Body of pancreas (tissue), 4 donors: ENCODE results near the gene TP53INP2.

Source experiments
- POLR2A ChIP-seq, 3 donors: fragments of 450-650 bp; IDR thresholded peaks; one replicate each; pipeline ENCODE4 v1.6.1; 2016; ENCODE audit warnings: antibody characterized with exemption in 3 of 3, mild to moderate bottlenecking in 2 of 3
- TF ChIP-seq, protein P1 (sequence below), 7 experiments: fragments of 450-650 bp in 4 of 7; fragments of 200-600 bp in 3 of 7; sonication (generic) in 3 of 7; IDR thresholded peaks; one replicate each; pipeline ENCODE4 v1.5.1; 2016 to 2019; ENCODE audit warnings: antibody characterized with exemption in 7 of 7

- TF ChIP-seq, protein P1, sequence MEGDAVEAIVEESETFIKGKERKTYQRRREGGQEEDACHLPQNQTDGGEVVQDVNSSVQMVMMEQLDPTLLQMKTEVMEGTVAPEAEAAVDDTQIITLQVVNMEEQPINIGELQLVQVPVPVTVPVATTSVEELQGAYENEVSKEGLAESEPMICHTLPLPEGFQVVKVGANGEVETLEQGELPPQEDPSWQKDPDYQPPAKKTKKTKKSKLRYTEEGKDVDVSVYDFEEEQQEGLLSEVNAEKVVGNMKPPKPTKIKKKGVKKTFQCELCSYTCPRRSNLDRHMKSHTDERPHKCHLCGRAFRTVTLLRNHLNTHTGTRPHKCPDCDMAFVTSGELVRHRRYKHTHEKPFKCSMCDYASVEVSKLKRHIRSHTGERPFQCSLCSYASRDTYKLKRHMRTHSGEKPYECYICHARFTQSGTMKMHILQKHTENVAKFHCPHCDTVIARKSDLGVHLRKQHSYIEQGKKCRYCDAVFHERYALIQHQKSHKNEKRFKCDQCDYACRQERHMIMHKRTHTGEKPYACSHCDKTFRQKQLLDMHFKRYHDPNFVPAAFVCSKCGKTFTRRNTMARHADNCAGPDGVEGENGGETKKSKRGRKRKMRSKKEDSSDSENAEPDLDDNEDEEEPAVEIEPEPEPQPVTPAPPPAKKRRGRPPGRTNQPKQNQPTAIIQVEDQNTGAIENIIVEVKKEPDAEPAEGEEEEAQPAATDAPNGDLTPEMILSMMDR (IDR thresholded peaks at IDR 0.05) = no peak
- no peak for TF ChIP-seq POLR2A (IDR thresholded peaks at IDR 0.05)
Measured at GRCh38 chr20:34680586-34681175, 23.5 kb upstream of the TP53INP2 start.
